Tibial nerve (tissue), 4 donors: ENCODE data around the gene INTS3. TPM values are rescaled to one million over a fixed set of nuclear protein-coding genes. Genes with fewer than 3 reads are reported as not detected.

ENCODE experiments used
- DNase-seq, 2 donors: peaks; one replicate each; pipeline ENCODE4 v3.0.0-alpha.2; 2019; ENCODE audit warnings: low spot score in 2 of 2
- H3K27ac ChIP-seq, 4 donors: fragments of 200-600 bp; sonication (generic) in 3 of 4; one replicate each; pipeline ENCODE4 v1.5.1; 2017 to 2019; ENCODE audit warnings: mild to moderate bottlenecking in 1 of 4
- H3K27me3 ChIP-seq, 2 donors: fragments of 200-600 bp; sonication (generic) in 1 of 2; one replicate each; pipeline versions ENCODE4 v1.5.1 to v1.6.0; 2017 to 2019
- H3K36me3 ChIP-seq, 3 donors: fragments of 200-600 bp; sonication (generic); one replicate each; pipeline ENCODE4 v1.5.1; 2018 to 2019
- H3K4me1 ChIP-seq, 4 donors: fragments of 200-600 bp; sonication (generic) in 3 of 4; one replicate each; pipeline ENCODE4 v1.5.1; 2017 to 2019
- H3K4me3 ChIP-seq, 4 donors: fragments of 200-600 bp; sonication (generic) in 3 of 4; one replicate each; pipeline ENCODE4 v1.5.1; 2017 to 2019; ENCODE audit warnings: mild to moderate bottlenecking in 1 of 4, moderate library complexity in 1 of 4
- H3K9me3 ChIP-seq, 4 donors: fragments of 200-600 bp; sonication (generic) in 3 of 4; one replicate each; pipeline ENCODE4 v1.5.1; 2017 to 2019
- CTCF ChIP-seq, 5 experiments: fragments of 200-600 bp in 3 of 5; fragments of 450-650 bp in 2 of 5; sonication (generic) in 3 of 5; IDR thresholded peaks; one replicate each; pipeline ENCODE4 v1.5.1; 2016 to 2019; ENCODE audit warnings: antibody characterized with exemption in 5 of 5, mild to moderate bottlenecking in 3 of 5, moderate library complexity in 2 of 5
- EP300 ChIP-seq, 2 donors: sonication (generic); formaldehyde crosslinking; IDR thresholded peaks; one replicate each; pipeline ENCODE4 v1.6.1; 2017; ENCODE audit warnings: antibody characterized with exemption in 2 of 2, mild to moderate bottlenecking in 1 of 2
- POLR2A ChIP-seq, 2 donors: fragments of 450-650 bp; IDR thresholded peaks; one replicate each; pipeline ENCODE4 v1.6.1; 2017; ENCODE audit warnings: antibody characterized with exemption in 2 of 2, mild to moderate bottlenecking in 2 of 2, moderate library complexity in 2 of 2
- WGBS, 2 donors: methylation state at CpG; one replicate each; pipeline ENCODE4 v1.1.5; 2018; 5-methylcytosine and 5-hydroxymethylcytosine counted together
- total RNA-seq, 4 donors: library from RNA; depleted of rRNA; stranded (reverse); fragments of >200 nt; gene quantifications; one replicate each; pipeline ENCODE4 v1.1.0, GENCODE V29; 2016

Gene INTS3
- total RNA-seq, 4 donors from 2014 or later, result 66.6 to 79.5 (median 71.3) TPM

- peaks cover 0 to 63% (median 29%) of the 10 kb centered on the region in 4 donors for H3K4me1 ChIP-seq
- 0 to 2% methylated on average over 23 to 34 of the region's 83 CpGs for WGBS, 2 donors
- H3K4me3 ChIP-seq, result peak overlapping the region; percentile 65 to 96 (median 86)
- H3K9me3 ChIP-seq, result no peaks in the 10 kb centered on the region
- peaks cover 0 to 51% (median 0%) of the 10 kb centered on the region in 3 donors for H3K36me3 ChIP-seq
- peak overlapping the region; percentile 35 to 89 (median 86) for H3K27ac ChIP-seq
- peak in 1 of 2 donors; percentile 16 for TF ChIP-seq EP300 (IDR thresholded peaks at IDR 0.05)
- peak in 1 of 5 experiments; percentile 23 for TF ChIP-seq CTCF (IDR thresholded peaks at IDR 0.05)
- TF ChIP-seq POLR2A (IDR thresholded peaks at IDR 0.05), result peak in 1 of 2 donors; percentile 45
- peak; percentile 69 to 76 for DNase-seq
- H3K27me3 ChIP-seq, result no peaks in the 10 kb centered on the region
Observed at GRCh38 chr1:153775458-153776327, 47.8 kb downstream of the INTS3 start.

DNA sequence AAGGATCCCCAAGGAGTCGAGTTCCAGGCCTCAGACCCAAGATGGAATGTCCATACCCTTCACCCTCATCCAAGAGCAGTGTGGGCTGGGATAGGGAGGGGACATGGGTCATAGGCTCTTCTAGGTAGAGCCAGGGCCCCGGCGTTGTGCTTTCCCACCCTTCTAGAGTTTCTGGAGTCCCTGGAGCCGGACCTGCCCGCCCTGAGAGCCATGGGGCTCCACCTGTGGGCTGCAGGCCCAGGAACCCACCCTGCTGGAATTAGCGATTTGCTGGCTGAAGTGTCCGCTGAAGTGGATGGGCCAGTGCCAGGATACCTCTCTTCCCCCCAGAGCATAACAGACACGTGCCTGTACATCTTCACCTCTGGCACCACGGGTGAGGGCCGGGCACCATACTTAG lies 48.5 kb downstream of the INTS3 start:
- Histone ChIP-seq H3K4me1 (peaks cover 0 to 57% (median 29%) of the 10 kb centered on the region in 4 donors), H3K9me3 (no peaks in the 10 kb centered on the region), H3K36me3 (peaks cover 0 to 44% (median 0%) of the 10 kb centered on the region in 3 donors), H3K27me3 (no peaks in the 10 kb centered on the region), H3K4me3 (peak overlapping the region; percentile 65 to 96 (median 86)), H3K27ac (peak overlapping the region; percentile 35 to 89 (median 86))
- TF ChIP-seq CTCF (IDR thresholded peaks at IDR 0.05) (no peak), EP300 (IDR thresholded peaks at IDR 0.05) (no peak), POLR2A (IDR thresholded peaks at IDR 0.05) (no peak)
- no peak for DNase-seq
- WGBS, 2 donors, result 65 to 80% methylated on average over 4 to 10 of the region's 10 CpGs

DNA sequence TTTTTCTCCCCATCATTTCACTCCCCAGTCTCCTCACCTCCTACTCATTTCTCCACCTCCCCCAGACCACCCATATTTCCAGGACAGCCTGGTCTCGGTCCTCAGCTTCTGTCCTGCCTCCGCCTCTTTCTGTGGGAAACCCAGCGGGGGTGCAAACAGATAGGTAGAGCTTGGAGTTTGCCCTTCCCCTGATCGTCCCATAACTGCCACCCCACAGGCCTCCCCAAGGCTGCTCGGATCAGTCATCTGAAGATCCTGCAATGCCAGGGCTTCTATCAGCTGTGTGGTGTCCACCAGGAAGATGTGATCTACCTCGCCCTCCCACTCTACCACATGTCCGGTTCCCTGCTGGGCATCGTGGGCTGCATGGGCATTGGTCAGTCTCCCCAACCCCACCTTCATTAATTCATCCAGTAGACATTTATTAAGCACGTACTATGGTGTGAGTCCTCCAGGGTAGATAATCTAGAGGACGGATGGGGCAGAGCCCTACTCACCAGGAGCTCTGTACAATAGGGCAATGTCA lies 49.1 kb downstream of the INTS3 start:
- TF ChIP-seq EP300 (IDR thresholded peaks at IDR 0.05) (no peak), POLR2A (IDR thresholded peaks at IDR 0.05) (no peak), CTCF (IDR thresholded peaks at IDR 0.05) (no peak)
- H3K4me3 ChIP-seq, result peak overlapping the region in 2 of 4 donors; percentile 87 to 96
- no peaks in the 10 kb centered on the region for H3K9me3 ChIP-seq
- peak overlapping the region in 2 of 4 donors; percentile 86 to 89 for H3K27ac ChIP-seq
- peaks cover 0 to 55% (median 29%) of the 10 kb centered on the region in 4 donors for H3K4me1 ChIP-seq
- H3K27me3 ChIP-seq, result no peaks in the 10 kb centered on the region
- WGBS, 2 donors, result 91 to 95% methylated on average over 10 of the region's 10 CpGs
- DNase-seq, result no peak
- H3K36me3 ChIP-seq, result peaks cover 0 to 38% (median 0%) of the 10 kb centered on the region in 3 donors

- peak overlapping the region in 1 of 4 donors; percentile 89 for H3K27ac ChIP-seq
- DNase-seq, result no peak
- H3K27me3 ChIP-seq, result no peaks in the 10 kb centered on the region
- H3K36me3 ChIP-seq, result peaks cover 0 to 31% (median 0%) of the 10 kb centered on the region in 3 donors
- H3K4me1 ChIP-seq, result peaks cover 0 to 50% (median 29%) of the 10 kb centered on the region in 4 donors
- H3K9me3 ChIP-seq, result no peaks in the 10 kb centered on the region
- WGBS, 2 donors, result 64 to 69% methylated on average over 7 of the region's 7 CpGs
- no peak for TF ChIP-seq CTCF (IDR thresholded peaks at IDR 0.05)
- TF ChIP-seq POLR2A (IDR thresholded peaks at IDR 0.05), result no peak
- TF ChIP-seq EP300 (IDR thresholded peaks at IDR 0.05), result no peak
- no peak overlapping the region for H3K4me3 ChIP-seq
Observed at GRCh38 chr1:153777648-153778047, 49.8 kb downstream of the INTS3 start.
